ENCODE data around the gene TMTC1.
A peak's percentile ranks its signal among the peaks of the same experiment; 100 is the strongest.

The TMTC1 gene

GRCh38 chr12:29739279-29739991, 44.3 kb downstream of the TMTC1 start:
- no peak overlapping the region for H2BK12ac ChIP-seq (ENCODE audit: low read length)
- H3K36me3 ChIP-seq (ENCODE audit: control insufficient read depth in 1 of 2, insufficient read depth in 2 of 2, low read length in 2 of 2) = no peaks in the 10 kb centered on the region
- H2BK120ac ChIP-seq (ENCODE audit: insufficient read depth, low read length, poor library complexity) = peak overlapping the region; percentile 46
- no peak overlapping the region for H3K23ac ChIP-seq (ENCODE audit: low read length)
- H3K4me3 ChIP-seq (ENCODE audit: low read depth, low read length) = no peak overlapping the region
- no CpG with 5 or more reads among the region's 10 CpGs for WGBS (ENCODE audit: extremely low coverage, insufficient coverage, insufficient read length)
- no peaks in the 10 kb centered on the region for H3K79me1 ChIP-seq (ENCODE audit: low read length)
- H4K12ac ChIP-seq (ENCODE audit: low read depth, low read length) = no peak overlapping the region
- no peak overlapping the region for H2BK5ac ChIP-seq (ENCODE audit: low read depth, low read length, poor library complexity)
- H3K4me2 ChIP-seq (ENCODE audit: low read length) = no peak overlapping the region
- no peaks in the 10 kb centered on the region for H3K4me1 ChIP-seq (ENCODE audit: control insufficient read depth in 1 of 2, insufficient read depth in 2 of 2, low read length in 2 of 2)
- no peak overlapping the region for H2AK5ac ChIP-seq (ENCODE audit: low read length)
- H3K18ac ChIP-seq (ENCODE audit: low read length) = no peak overlapping the region
- H3K79me2 ChIP-seq (ENCODE audit: control insufficient read depth, insufficient read depth, low read length, poor library complexity) = no peaks in the 10 kb centered on the region
- no peak overlapping the region for H3K4ac ChIP-seq (ENCODE audit: low read depth, low read length)
- no peak overlapping the region for H4K8ac ChIP-seq (ENCODE audit: low read depth, low read length)
- H3K9ac ChIP-seq (ENCODE audit: low read length) = no peak overlapping the region
- no peaks in the 10 kb centered on the region for H3K9me3 ChIP-seq (ENCODE audit: insufficient read depth, low read depth, low read length)
- no peak overlapping the region for H3K14ac ChIP-seq (ENCODE audit: low read length)
- H3K27me3 ChIP-seq (ENCODE audit: insufficient read depth, low read length) = no peaks in the 10 kb centered on the region
- H2AFZ ChIP-seq (ENCODE audit: insufficient read depth, low read length, poor library complexity) = no peak overlapping the region
- no peak overlapping the region for H4K91ac ChIP-seq (ENCODE audit: low read depth, low read length)
- H3K27ac ChIP-seq (ENCODE audit: low read depth, low read length) = no peak overlapping the region
- DNase-seq = no peak

DNA sequence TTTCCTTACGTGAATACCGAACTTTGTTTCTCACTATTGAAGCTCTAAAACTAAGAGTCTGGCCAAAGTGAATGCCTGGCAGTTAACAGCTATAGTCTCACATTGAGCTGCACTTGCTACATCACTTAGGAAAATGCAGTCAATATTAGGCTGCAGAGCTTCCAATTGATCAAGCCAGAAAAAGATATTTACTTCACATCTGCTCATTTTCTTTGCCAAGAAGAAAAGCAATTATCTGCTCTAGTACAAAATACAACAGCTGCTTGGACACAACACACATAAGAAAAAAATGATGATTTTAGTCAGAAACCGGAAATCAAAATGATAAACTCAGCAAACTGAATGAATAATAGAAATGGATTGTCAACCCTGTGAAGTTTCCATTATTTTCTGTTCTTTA, 45.4 kb downstream of the TMTC1 start:
- H3K36me3 ChIP-seq (ENCODE audit: control insufficient read depth in 1 of 2, insufficient read depth in 2 of 2, low read length in 2 of 2) = no peaks in the 10 kb centered on the region
- no peak overlapping the region for H4K91ac ChIP-seq (ENCODE audit: low read depth, low read length)
- no peak overlapping the region for H3K9ac ChIP-seq (ENCODE audit: low read length)
- H3K4me3 ChIP-seq (ENCODE audit: low read depth, low read length) = no peak overlapping the region
- H2AK5ac ChIP-seq (ENCODE audit: low read length) = no peak overlapping the region
- no peaks in the 10 kb centered on the region for H3K9me3 ChIP-seq (ENCODE audit: insufficient read depth, low read depth, low read length)
- H2BK5ac ChIP-seq (ENCODE audit: low read depth, low read length, poor library complexity) = no peak overlapping the region
- DNase-seq = no peak
- H2BK120ac ChIP-seq (ENCODE audit: insufficient read depth, low read length, poor library complexity) = no peak overlapping the region
- no peak overlapping the region for H3K27ac ChIP-seq (ENCODE audit: low read depth, low read length)
- no peak overlapping the region for H3K14ac ChIP-seq (ENCODE audit: low read length)
- no peak overlapping the region for H3K4ac ChIP-seq (ENCODE audit: low read depth, low read length)
- H3K27me3 ChIP-seq (ENCODE audit: insufficient read depth, low read length) = no peaks in the 10 kb centered on the region
- no peak overlapping the region for H3K4me2 ChIP-seq (ENCODE audit: low read length)
- H2BK12ac ChIP-seq (ENCODE audit: low read length) = no peak overlapping the region
- no peak overlapping the region for H4K12ac ChIP-seq (ENCODE audit: low read depth, low read length)
- no peaks in the 10 kb centered on the region for H3K4me1 ChIP-seq (ENCODE audit: control insufficient read depth in 1 of 2, insufficient read depth in 2 of 2, low read length in 2 of 2)
- no peak overlapping the region for H3K23ac ChIP-seq (ENCODE audit: low read length)
- H3K18ac ChIP-seq (ENCODE audit: low read length) = no peak overlapping the region
- H3K79me1 ChIP-seq (ENCODE audit: low read length) = no peaks in the 10 kb centered on the region
- no peak overlapping the region for H2AFZ ChIP-seq (ENCODE audit: insufficient read depth, low read length, poor library complexity)
- no peak overlapping the region for H4K8ac ChIP-seq (ENCODE audit: low read depth, low read length)
- no CpG with 5 or more reads among the region's 3 CpGs for WGBS (ENCODE audit: extremely low coverage, insufficient coverage, insufficient read length)
- no peaks in the 10 kb centered on the region for H3K79me2 ChIP-seq (ENCODE audit: control insufficient read depth, insufficient read depth, low read length, poor library complexity)

DNA sequence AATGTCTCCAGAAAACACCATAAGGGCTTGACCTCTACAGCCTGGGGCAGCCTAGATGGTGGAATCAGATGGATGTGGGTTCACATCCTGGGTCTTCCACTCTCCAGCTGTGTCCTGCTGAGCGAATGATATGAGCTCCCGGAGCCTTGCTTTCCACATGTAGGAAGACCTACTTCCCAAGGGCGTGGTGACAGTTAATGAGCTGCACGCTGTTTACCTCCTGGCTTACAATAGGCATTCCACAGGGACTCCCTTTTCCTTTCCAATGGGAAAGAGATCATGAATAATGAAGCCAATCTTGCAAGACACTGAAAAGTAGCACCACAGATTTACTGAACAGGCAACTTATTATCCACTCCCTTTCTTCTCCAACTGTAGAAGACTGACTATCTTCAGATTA, 46.1 kb downstream of the TMTC1 start:
- no peak overlapping the region for H2BK12ac ChIP-seq (ENCODE audit: low read length)
- no peak overlapping the region for H2BK120ac ChIP-seq (ENCODE audit: insufficient read depth, low read length, poor library complexity)
- H3K4ac ChIP-seq (ENCODE audit: low read depth, low read length) = no peak overlapping the region
- H3K23ac ChIP-seq (ENCODE audit: low read length) = no peak overlapping the region
- no peak overlapping the region for H4K8ac ChIP-seq (ENCODE audit: low read depth, low read length)
- H3K9me3 ChIP-seq (ENCODE audit: insufficient read depth, low read depth, low read length) = no peaks in the 10 kb centered on the region
- no peak overlapping the region for H3K14ac ChIP-seq (ENCODE audit: low read length)
- no peak overlapping the region for H4K12ac ChIP-seq (ENCODE audit: low read depth, low read length)
- H3K9ac ChIP-seq (ENCODE audit: low read length) = no peak overlapping the region
- WGBS (ENCODE audit: extremely low coverage, insufficient coverage, insufficient read length) = no CpG with 5 or more reads among the region's 4 CpGs
- H3K4me2 ChIP-seq (ENCODE audit: low read length) = no peak overlapping the region
- H2AK5ac ChIP-seq (ENCODE audit: low read length) = no peak overlapping the region
- no peak overlapping the region for H3K18ac ChIP-seq (ENCODE audit: low read length)
- no peaks in the 10 kb centered on the region for H3K36me3 ChIP-seq (ENCODE audit: control insufficient read depth in 1 of 2, insufficient read depth in 2 of 2, low read length in 2 of 2)
- DNase-seq = no peak
- no peak overlapping the region for H2AFZ ChIP-seq (ENCODE audit: insufficient read depth, low read length, poor library complexity)
- no peak overlapping the region for H2BK5ac ChIP-seq (ENCODE audit: low read depth, low read length, poor library complexity)
- H3K4me3 ChIP-seq (ENCODE audit: low read depth, low read length) = no peak overlapping the region
- no peaks in the 10 kb centered on the region for H3K79me2 ChIP-seq (ENCODE audit: control insufficient read depth, insufficient read depth, low read length, poor library complexity)
- H3K27ac ChIP-seq (ENCODE audit: low read depth, low read length) = no peak overlapping the region
- no peak overlapping the region for H4K91ac ChIP-seq (ENCODE audit: low read depth, low read length)
- no peaks in the 10 kb centered on the region for H3K27me3 ChIP-seq (ENCODE audit: insufficient read depth, low read length)
- no peaks in the 10 kb centered on the region for H3K79me1 ChIP-seq (ENCODE audit: low read length)
- no peaks in the 10 kb centered on the region for H3K4me1 ChIP-seq (ENCODE audit: control insufficient read depth in 1 of 2, insufficient read depth in 2 of 2, low read length in 2 of 2)

DNA sequence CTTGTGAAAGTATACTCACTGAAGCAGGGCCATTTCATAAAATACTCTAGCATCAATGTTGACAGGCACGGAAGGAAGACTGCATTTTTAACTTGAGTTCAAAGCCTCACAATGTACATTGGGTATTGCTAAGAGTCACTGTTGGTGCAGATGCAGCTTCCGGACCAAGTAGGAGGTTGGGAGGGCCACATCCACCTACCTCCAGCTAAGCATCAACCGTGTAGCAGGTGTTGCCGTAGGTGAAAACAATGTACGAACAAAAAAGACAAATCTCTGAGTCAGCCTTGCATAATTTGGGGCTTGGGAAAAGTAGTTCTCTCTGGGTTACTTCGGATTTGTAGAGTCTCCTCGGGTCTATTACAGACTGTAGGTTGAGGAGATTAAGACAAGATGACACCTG, 48.1 kb downstream of the TMTC1 start:
- H4K8ac ChIP-seq (ENCODE audit: low read depth, low read length) = no peak overlapping the region
- H3K79me2 ChIP-seq (ENCODE audit: control insufficient read depth, insufficient read depth, low read length, poor library complexity) = no peaks in the 10 kb centered on the region
- H3K9me3 ChIP-seq (ENCODE audit: insufficient read depth, low read depth, low read length) = no peaks in the 10 kb centered on the region
- no peak overlapping the region for H2BK120ac ChIP-seq (ENCODE audit: insufficient read depth, low read length, poor library complexity)
- no peak overlapping the region for H3K4me3 ChIP-seq (ENCODE audit: low read depth, low read length)
- no peaks in the 10 kb centered on the region for H3K36me3 ChIP-seq (ENCODE audit: control insufficient read depth in 1 of 2, insufficient read depth in 2 of 2, low read length in 2 of 2)
- no peak overlapping the region for H2BK12ac ChIP-seq (ENCODE audit: low read length)
- no peak overlapping the region for H2AK5ac ChIP-seq (ENCODE audit: low read length)
- no peaks in the 10 kb centered on the region for H3K27me3 ChIP-seq (ENCODE audit: insufficient read depth, low read length)
- H4K91ac ChIP-seq (ENCODE audit: low read depth, low read length) = no peak overlapping the region
- H3K4me2 ChIP-seq (ENCODE audit: low read length) = no peak overlapping the region
- H3K9ac ChIP-seq (ENCODE audit: low read length) = no peak overlapping the region
- no peak overlapping the region for H4K12ac ChIP-seq (ENCODE audit: low read depth, low read length)
- H3K18ac ChIP-seq (ENCODE audit: low read length) = no peak overlapping the region
- DNase-seq = no peak
- no peak overlapping the region for H3K23ac ChIP-seq (ENCODE audit: low read length)
- H3K79me1 ChIP-seq (ENCODE audit: low read length) = no peaks in the 10 kb centered on the region
- no peak overlapping the region for H3K27ac ChIP-seq (ENCODE audit: low read depth, low read length)
- H3K4me1 ChIP-seq (ENCODE audit: control insufficient read depth in 1 of 2, insufficient read depth in 2 of 2, low read length in 2 of 2) = no peaks in the 10 kb centered on the region
- no peak overlapping the region for H3K14ac ChIP-seq (ENCODE audit: low read length)
- H3K4ac ChIP-seq (ENCODE audit: low read depth, low read length) = no peak overlapping the region
- no peak overlapping the region for H2AFZ ChIP-seq (ENCODE audit: insufficient read depth, low read length, poor library complexity)
- H2BK5ac ChIP-seq (ENCODE audit: low read depth, low read length, poor library complexity) = no peak overlapping the region
- WGBS (ENCODE audit: extremely low coverage, insufficient coverage, insufficient read length) = no CpG with 5 or more reads among the region's 7 CpGs

All from trophoblast cell (in vitro differentiated cells and primary cell).